GM10847 (cell line): ENCODE data around the gene ID3.

Source experiments
- POLR2A ChIP-seq: IDR thresholded peaks from 2 replicates; pipeline ENCODE4 v1.6.1; 2011; ENCODE audit not compliant: insufficient read length; ENCODE audit errors: extremely low read depth

Gene ID3

GRCh38 chr1:23530087-23530746 lies 29.1 kb downstream of the ID3 start:
- peak; percentile 6 for TF ChIP-seq POLR2A

- no peak for TF ChIP-seq POLR2A
These were observed 29.9 kb downstream of the ID3 start for GRCh38 chr1:23529146-23530086.

DNA sequence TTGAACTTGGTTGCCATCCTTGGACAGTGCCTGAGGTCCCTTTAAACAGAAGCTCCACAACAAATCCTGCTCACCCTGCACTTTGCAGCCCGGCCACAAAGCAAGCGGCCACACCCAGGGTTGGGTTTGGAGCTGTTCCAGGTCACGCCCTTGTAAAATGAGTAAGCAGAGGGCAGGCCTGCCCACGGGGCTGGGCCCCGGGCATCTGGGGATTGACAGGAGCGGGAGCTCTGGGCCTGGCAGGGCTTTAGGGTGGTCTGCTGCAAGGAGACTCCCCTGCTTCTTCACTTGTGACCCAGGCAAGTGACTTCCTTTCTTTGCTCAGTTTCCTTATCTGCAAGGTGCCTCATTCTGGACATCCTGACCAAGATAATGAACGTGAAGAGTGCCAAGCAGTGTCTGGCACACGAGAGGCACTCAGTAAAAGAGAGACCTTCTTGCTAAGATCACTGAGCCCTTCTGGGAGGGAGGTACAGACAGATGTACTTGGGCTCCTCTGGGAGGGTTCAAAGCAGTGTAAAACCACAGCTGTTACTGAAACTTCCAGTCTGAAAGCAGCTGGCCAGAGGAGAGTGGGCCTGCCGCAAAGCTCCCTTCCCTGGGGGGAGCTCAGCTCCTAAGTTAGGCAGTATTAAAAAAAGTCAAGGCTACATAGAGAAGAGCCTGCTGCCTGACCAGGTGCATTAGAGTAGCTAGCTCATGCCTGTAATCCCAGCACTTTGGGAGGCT lies 30.9 kb downstream of the ID3 start:
- no peak for TF ChIP-seq POLR2A

- no peak for TF ChIP-seq POLR2A
These were observed 31.4 kb downstream of the ID3 start for GRCh38 chr1:23527900-23528249.

DNA sequence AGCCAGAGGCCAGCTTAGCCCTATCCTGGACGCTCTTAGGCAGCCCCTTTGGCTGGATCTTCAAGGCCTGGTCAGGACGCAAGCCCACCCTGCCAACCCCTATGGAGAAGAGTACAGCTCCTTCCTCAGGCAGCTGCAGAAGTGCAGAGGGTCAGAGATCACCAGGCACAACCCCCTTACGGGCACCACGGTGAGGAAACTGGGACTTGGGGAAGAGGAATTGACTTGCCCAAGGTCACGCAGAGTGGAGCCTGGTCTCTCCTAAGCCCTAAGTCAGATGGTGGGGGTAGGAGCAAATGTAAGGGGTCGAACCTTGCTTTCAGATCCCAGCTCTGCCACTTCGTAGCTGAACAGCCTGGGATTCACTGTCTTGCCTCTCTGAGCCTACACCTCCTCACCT lies 31.9 kb downstream of the ID3 start:
- TF ChIP-seq POLR2A, result no peak

GRCh38 chr1:23526329-23527041 lies 32.8 kb downstream of the ID3 start:
- TF ChIP-seq POLR2A, result no peak

DNA sequence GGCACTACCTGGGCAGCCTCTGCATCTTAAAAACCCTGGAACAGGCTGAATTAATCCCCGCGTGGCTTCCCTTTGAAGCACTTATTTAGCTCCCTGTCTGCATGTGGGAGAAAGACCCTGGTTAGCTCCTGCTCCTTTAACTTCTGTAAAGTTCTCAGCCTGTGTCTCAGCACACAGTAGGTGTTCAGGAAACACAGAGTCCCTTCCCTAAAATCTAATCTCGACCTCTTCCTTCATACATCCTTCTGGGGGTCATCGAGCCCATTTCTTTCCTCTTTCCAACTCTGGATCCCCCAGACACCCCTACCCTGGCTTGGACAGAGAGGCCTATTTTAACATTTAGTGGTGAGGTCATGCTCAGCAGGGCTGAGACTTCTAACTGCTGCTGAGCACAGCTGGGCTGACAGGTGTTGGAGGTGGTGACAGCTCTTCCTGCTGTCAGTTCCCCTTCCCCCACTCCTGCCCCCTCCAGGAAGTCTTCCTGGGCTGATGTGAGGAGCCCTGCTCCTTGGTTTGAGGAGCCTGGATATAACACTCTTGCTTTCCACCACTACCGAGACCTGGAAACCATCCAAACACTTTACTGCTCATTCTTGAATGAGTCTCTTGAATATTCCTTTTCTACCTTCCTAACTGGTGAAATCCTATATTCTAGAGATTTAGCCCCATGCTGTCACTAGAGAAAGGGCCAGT lies 33.6 kb downstream of the ID3 start:
- no peak for TF ChIP-seq POLR2A

DNA sequence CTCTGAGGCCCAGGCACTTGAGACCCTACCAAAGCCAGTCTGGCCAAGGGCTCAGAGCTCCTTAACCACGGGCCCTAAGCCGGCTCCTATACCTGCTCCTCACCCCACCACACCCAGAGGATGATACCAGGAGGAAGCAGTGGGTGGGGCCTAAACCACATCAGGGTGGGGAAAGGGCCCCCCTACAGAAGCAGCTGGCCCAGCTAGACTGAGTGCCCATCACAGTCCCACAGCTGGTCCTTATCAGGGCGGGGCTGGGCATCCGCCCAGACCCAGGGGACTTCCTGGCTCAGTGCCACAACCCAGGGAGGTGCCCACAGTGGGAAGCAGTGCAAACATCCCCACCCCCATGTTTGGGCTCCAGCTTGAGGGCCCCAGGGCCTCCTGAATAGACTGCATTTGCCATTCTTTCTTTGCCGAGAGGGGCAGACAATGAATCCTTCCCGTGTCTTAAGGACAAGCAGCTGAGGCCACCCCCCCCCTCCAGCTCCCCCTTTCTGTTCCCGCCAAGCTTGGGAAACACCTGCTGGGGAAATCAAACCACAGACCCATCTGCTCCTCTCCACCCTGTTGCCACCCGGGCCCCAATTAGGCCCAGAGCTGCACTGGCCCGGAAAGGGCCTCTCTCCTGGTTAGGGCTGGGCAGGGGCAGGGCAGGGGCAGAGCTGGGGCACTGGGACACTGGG lies 34.4 kb downstream of the ID3 start:
- TF ChIP-seq POLR2A, result no peak

GRCh38 chr1:23524163-23524562 lies 35.1 kb downstream of the ID3 start:
- no peak for TF ChIP-seq POLR2A

GRCh38 chr1:23522244-23522982 lies 36.9 kb downstream of the ID3 start:
- no peak for TF ChIP-seq POLR2A

GRCh38 chr1:23521588-23521987 lies 37.7 kb downstream of the ID3 start:
- TF ChIP-seq POLR2A, result no peak

GRCh38 chr1:23517581-23517980 lies 41.7 kb downstream of the ID3 start:
- TF ChIP-seq POLR2A, result no peak

DNA sequence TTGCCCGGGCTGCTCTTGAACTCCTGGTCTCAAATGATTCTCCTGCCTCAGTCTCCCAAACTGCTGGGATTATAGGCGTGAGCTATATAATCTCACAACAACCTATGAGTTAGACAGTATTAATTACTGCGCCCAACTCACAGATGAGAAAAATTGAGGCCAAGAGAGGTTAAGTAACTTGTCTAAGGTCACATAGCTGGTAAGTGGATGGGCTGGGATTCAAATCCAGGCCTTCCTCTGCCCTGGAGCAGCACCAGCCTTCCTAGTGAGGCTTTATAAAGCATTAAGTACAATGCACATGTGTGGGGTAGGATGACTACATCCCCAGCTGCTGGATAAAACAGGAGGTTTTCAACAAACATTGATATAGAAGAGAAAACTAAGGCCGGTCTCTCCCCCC lies 43.4 kb downstream of the ID3 start:
- no peak for TF ChIP-seq POLR2A
